ENCODE results near the gene PACS2. TPM values are rescaled to one million over a fixed set of nuclear protein-coding genes. Genes with fewer than 3 reads are reported as not detected.

PACS2 gene
- total RNA-seq (2014; rRNA removed; shearing (Covaris generic)) = 23.9 and 36.4 TPM in 2 replicates

GRCh38 chr14:105314287-105315200, at the start of gene PACS2:
TSS of gene PACS2 (plus strand) at chr14:105314748. CDS start at chr14:105314919, 171 bp downstream.

GRCh38 chr14:105300542-105301102, 13.9 kb upstream of the PACS2 start, which contains the start of gene BRF1:
TSS of gene BRF1 (minus strand) at chr14:105301001. CDS start at chr14:105300629, 372 bp downstream.

GRCh38 chr14:105398044-105398725, 83.6 kb downstream of the PACS2 start, which contains the start of gene TEX22:
TSS of gene TEX22 (plus strand) at chr14:105398538. CDS start at chr14:105399341, 803 bp downstream.

GRCh38 chr14:105419195-105420091, 104.9 kb downstream of the PACS2 start, which contains the start of gene MTA1:
TSS of gene MTA1 (plus strand) at chr14:105419827. CDS start at chr14:105420036, 209 bp downstream.

Other genes starting within 250 kb of the PACS2 start
- 0.16 TPM in 1 of 2 replicates, not detected in the other for gene GPR132, start 249.3 kb upstream of the PACS2 start, total RNA-seq (2014; rRNA removed; shearing (Covaris generic))
- gene JAG2, start 146.0 kb upstream of the PACS2 start, total RNA-seq (2014; rRNA removed; shearing (Covaris generic)) = 0.27 and 0.34 TPM in 2 replicates
- gene NUDT14, start 133.4 kb upstream of the PACS2 start, total RNA-seq (2014; rRNA removed; shearing (Covaris generic)) = 5.0 TPM in 2 replicates
- 32.7 and 32.9 TPM in 2 replicates for gene BTBD6, start 66.2 kb upstream of the PACS2 start, total RNA-seq (2014; rRNA removed; shearing (Covaris generic))
- 39.5 and 46.1 TPM in 2 replicates for gene BRF1, start 13.7 kb upstream of the PACS2 start, total RNA-seq (2014; rRNA removed; shearing (Covaris generic))
- gene TEX22, start 83.8 kb downstream of the PACS2 start, total RNA-seq (2014; rRNA removed; shearing (Covaris generic)) = 0.08 and 0.27 TPM in 2 replicates
- 62.4 and 76.0 TPM in 2 replicates for gene MTA1, start 105.1 kb downstream of the PACS2 start, total RNA-seq (2014; rRNA removed; shearing (Covaris generic))
- 112 and 126 TPM in 2 replicates for gene CRIP2, start 160.1 kb downstream of the PACS2 start, total RNA-seq (2014; rRNA removed; shearing (Covaris generic))
- 0.29 and 1.7 TPM in 2 replicates for gene CRIP1, start 172.1 kb downstream of the PACS2 start, total RNA-seq (2014; rRNA removed; shearing (Covaris generic))
- gene TEDC1, start 176.5 kb downstream of the PACS2 start, total RNA-seq (2014; rRNA removed; shearing (Covaris generic)) = 34.3 and 47.1 TPM in 2 replicates
- 15.5 and 25.1 TPM in 2 replicates for gene TMEM121, start 211.8 kb downstream of the PACS2 start, total RNA-seq (2014; rRNA removed; shearing (Covaris generic))

All from A375 (cell line).